Rectal smooth muscle tissue (tissue), 1 donor: Measurements from ENCODE around the gene SEPTIN5.
A peak's percentile ranks its signal among the peaks of the same experiment; 100 is the strongest.

Experiments
- H3K27ac ChIP-seq: one replicate; pipeline ENCODE4 v1.7.0; 2013; ENCODE audit warnings: low read depth, low read length, inconsistent platforms
- H3K27me3 ChIP-seq: one replicate; pipeline ENCODE4 v1.7.0; 2013; ENCODE audit warnings: low read length; ENCODE audit not compliant: control insufficient read depth, insufficient read depth
- H3K36me3 ChIP-seq: one replicate; pipeline ENCODE4 v1.7.0; 2013; ENCODE audit warnings: low read length; ENCODE audit not compliant: control insufficient read depth, insufficient read depth
- H3K4me1 ChIP-seq: one replicate; pipeline ENCODE4 v1.7.0; 2013; ENCODE audit warnings: low read length; ENCODE audit not compliant: control insufficient read depth, insufficient read depth
- H3K4me3 ChIP-seq: one replicate; pipeline ENCODE4 v1.7.0; 2013; ENCODE audit warnings: low read length
- H3K9ac ChIP-seq: one replicate; pipeline ENCODE4 v1.7.0; 2013; ENCODE audit warnings: low read length

Gene SEPTIN5

GRCh38 chr22:19714312-19715187 lies at the start of gene SEPTIN5:
SEPTIN5 (plus strand) TSS chr22:19714503; CDS start chr22:19714589, 86 bp downstream.
- H3K9ac ChIP-seq: no peak within 1 kb of the TSS
- peaks cover 7% of the 10 kb centered on the region for H3K27me3 ChIP-seq
- H3K27ac ChIP-seq: no peak within 1 kb of the TSS
- no peaks in the 10 kb centered on the region for H3K36me3 ChIP-seq
- peak within 1 kb of the TSS; percentile 57 for H3K4me3 ChIP-seq
- peaks cover 3% of the 10 kb centered on the region for H3K4me1 ChIP-seq

- Histone ChIP-seq H3K27ac (no peak overlapping the region), H3K27me3 (no peaks in the 10 kb centered on the region), H3K4me1 (no peaks in the 10 kb centered on the region)
Observed at GRCh38 chr22:19664951-19665783, 49.1 kb upstream of the SEPTIN5 start.

DNA sequence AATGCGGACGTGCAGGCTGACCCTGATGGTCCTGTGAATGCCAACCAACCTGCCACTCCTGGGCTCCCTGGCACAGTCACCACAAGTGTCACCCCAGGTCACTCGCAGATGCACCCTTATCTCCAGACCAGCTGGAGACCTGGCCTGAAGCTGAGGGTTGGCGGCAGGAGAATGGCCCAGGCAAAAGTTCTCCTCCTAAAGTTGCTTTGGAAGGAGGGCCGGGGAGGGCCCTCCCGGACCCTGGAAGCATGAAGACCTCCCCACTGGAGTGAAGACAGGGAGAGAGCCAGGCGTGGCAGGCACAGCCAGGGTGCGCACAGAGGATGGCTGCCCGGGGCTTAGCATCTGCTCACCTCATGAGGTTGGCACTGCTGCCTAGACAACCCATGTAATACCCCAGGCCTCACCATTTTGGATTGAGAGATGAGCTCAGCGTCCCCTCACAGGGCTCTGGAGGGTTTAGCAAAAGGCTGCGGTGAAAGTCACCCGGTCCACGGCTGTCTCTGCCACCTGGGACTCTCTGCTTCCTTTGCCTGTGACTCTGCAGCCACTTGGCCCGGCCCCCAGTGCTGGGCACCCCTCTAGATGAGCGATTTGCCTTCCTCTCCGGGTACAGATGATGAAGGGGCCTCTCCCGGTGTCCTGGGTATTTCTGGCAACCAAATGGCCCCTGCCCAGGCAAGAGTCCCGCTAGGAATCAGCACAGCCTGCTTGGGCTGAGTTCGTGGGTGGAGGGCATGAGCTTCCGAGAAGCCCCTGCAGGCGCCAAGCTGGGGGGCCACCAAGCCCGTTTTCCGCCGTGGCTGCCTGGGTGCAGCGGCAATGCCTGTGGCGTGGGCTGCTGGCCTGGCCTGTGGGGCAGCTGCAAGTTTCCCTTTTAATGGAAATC lies 48.3 kb upstream of the SEPTIN5 start:
- no peaks in the 10 kb centered on the region for H3K36me3 ChIP-seq

More at GRCh38 chr22:19664951-19665783, 49.1 kb upstream of the SEPTIN5 start:
- Histone ChIP-seq H3K9ac (no peak overlapping the region), H3K4me3 (no peak overlapping the region), H3K36me3 (no peaks in the 10 kb centered on the region)

DNA sequence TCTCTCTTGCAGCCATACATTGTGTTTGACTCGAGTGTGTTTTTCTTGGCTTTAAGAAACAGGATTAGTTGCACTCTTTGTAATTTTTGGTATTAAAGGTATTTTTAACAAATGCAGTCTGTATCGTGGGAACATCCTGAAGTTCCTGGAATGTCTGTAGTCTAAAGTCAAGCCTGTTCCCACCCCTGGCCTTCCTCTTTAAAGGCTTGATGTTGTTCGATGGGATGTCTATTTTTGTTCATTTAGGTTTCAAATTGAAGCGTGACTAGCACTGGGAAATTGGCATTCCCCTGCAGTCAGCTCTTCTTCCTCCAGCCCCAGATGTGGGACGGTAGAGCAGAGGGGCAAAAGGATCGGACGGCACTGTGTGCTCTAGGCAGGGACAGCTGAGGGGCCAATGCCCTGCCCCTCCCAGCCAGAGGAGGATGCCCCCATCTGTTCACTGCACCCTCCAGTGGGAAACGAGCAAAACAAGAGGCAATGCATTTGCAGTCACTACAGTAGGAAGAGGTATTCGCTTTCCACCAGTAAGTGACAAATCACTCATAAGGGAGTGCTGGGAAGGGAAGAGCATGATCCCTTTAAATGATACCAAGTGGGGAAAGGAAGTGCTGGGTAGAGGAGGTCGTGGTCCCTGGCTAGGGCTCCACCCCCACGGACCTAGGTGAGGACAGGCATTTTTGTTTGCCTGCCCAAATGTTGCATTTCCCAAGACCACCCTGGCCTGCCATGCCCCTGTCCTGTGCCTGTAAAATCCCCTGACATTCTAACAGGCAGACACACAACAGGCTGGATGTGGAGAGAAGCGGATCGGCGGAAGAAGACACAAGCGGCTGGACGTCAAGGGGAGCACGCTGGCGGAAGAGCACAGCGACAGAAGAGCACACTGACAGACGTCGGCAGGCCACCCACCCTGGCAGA lies 47.4 kb upstream of the SEPTIN5 start:
- Histone ChIP-seq H3K36me3 (no peaks in the 10 kb centered on the region), H3K4me1 (no peaks in the 10 kb centered on the region), H3K9ac (no peak overlapping the region), H3K27ac (no peak overlapping the region), H3K27me3 (no peaks in the 10 kb centered on the region), H3K4me3 (no peak overlapping the region)

More for the DNA sequence above, 48.3 kb upstream of the SEPTIN5 start:
- no peak overlapping the region for H3K4me3 ChIP-seq
- no peak overlapping the region for H3K9ac ChIP-seq
- no peak overlapping the region for H3K27ac ChIP-seq
- H3K4me1 ChIP-seq: no peaks in the 10 kb centered on the region
- H3K27me3 ChIP-seq: no peaks in the 10 kb centered on the region

- H3K36me3 ChIP-seq: no peaks in the 10 kb centered on the region
- H3K27ac ChIP-seq: no peak overlapping the region
- no peaks in the 10 kb centered on the region for H3K27me3 ChIP-seq
- H3K9ac ChIP-seq: no peak overlapping the region
- no peak overlapping the region for H3K4me3 ChIP-seq
- no peaks in the 10 kb centered on the region for H3K4me1 ChIP-seq
Observed at GRCh38 chr22:19667872-19668740, 46.2 kb upstream of the SEPTIN5 start.

DNA sequence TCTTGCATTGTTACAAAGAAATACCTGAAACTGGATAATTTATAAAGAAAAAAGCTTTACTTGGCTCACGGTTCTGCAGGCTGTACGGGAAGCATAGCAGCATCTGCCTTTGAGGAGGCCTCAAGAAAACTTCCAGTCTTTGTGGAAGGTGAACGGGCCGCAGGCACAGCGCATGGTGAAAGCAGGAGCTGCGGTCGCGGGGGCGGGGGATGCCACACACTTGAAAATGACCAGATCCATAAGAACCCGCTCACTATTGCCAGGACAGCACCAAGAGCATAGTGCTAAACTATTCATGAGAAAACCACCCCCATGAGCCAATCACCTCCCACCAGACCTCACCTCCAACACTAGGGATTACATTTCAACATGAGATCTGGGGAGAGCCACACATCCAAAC lies 45.6 kb upstream of the SEPTIN5 start:
- Histone ChIP-seq H3K4me3 (no peak overlapping the region), H3K36me3 (no peaks in the 10 kb centered on the region), H3K27me3 (no peaks in the 10 kb centered on the region), H3K4me1 (no peaks in the 10 kb centered on the region), H3K27ac (no peak overlapping the region), H3K9ac (no peak overlapping the region)

DNA sequence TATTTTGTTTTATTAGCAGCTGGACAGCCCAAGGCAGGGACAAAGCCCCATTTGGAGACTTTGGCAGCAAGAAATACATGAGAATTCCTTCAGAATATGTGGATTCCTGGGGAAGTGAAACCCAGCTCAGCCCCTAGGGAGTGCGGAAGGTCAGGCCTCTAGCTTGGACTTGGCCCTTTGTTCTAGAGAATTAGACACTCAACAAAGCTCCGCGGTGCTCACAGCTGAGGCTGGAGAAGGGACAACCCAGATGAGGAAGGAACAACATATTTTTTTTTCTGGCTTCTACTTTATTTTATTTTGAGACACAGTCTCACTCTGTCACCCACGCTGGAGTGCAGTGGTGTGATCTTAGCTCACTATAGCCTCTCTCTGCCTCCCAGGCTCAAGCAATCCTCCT lies 44.7 kb upstream of the SEPTIN5 start:
- Histone ChIP-seq H3K4me1 (no peaks in the 10 kb centered on the region), H3K9ac (no peak overlapping the region), H3K36me3 (no peaks in the 10 kb centered on the region), H3K27me3 (no peaks in the 10 kb centered on the region), H3K27ac (no peak overlapping the region), H3K4me3 (no peak overlapping the region)

- Histone ChIP-seq H3K27ac (no peak overlapping the region), H3K9ac (no peak overlapping the region), H3K36me3 (no peaks in the 10 kb centered on the region), H3K27me3 (no peaks in the 10 kb centered on the region), H3K4me1 (no peaks in the 10 kb centered on the region), H3K4me3 (no peak overlapping the region)
Observed at GRCh38 chr22:19671316-19671715, 43.0 kb upstream of the SEPTIN5 start.

- no peak overlapping the region for H3K9ac ChIP-seq
- H3K27ac ChIP-seq: no peak overlapping the region
- H3K36me3 ChIP-seq: no peaks in the 10 kb centered on the region
- no peak overlapping the region for H3K4me3 ChIP-seq
- no peaks in the 10 kb centered on the region for H3K27me3 ChIP-seq
- H3K4me1 ChIP-seq: no peaks in the 10 kb centered on the region
Observed at GRCh38 chr22:19672054-19672776, 42.1 kb upstream of the SEPTIN5 start.

- Histone ChIP-seq H3K36me3 (no peaks in the 10 kb centered on the region), H3K9ac (no peak overlapping the region), H3K4me1 (no peaks in the 10 kb centered on the region), H3K27me3 (no peaks in the 10 kb centered on the region), H3K4me3 (no peak overlapping the region), H3K27ac (no peak overlapping the region)
Observed at GRCh38 chr22:19673660-19674059, 40.6 kb upstream of the SEPTIN5 start.
